Pancreas (tissue), 10 donors: ENCODE data around the gene ZNF287. TPM values are rescaled to one million over a fixed set of nuclear protein-coding genes. Genes with fewer than 3 reads are reported as not detected.

Experiments
- ATAC-seq, 4 donors: fragments of 200-7000 bp; cut with Tn5 transposase; one replicate each; pipeline versions ENCODE4 v1.8.0 to v1.9.1; 2020; ENCODE audit warnings: mild to moderate bottlenecking in 4 of 4, moderate library complexity in 4 of 4
- DNase-seq, 6 donors: peaks; one replicate each; pipeline ENCODE4 v3.0.0-alpha.2; 2020
- FAIRE-seq: peaks from 2 replicates; lab custom pipeline; 2012; peaks lifted over from hg19 to GRCh38; lab: Jason Lieb, UNC
- H3K27ac ChIP-seq, 4 donors: fragments of 200-600 bp; sonication (generic); 1 replicate in 3 of 4; 2 replicates in 1 of 4; pipeline versions ENCODE4 v1.5.0 to v1.8.0; 2020
- H3K27me3 ChIP-seq, 4 donors: fragments of 200-600 bp; one replicate each; pipeline ENCODE4 v1.8.0; 2021
- H3K36me3 ChIP-seq, 3 donors: fragments of 200-600 bp; sonication (generic) in 1 of 3; one replicate each; pipeline versions ENCODE4 v1.5.0 to v1.8.0; 2020 to 2021
- H3K4me1 ChIP-seq, 3 donors: fragments of 200-600 bp; one replicate each; pipeline ENCODE4 v1.8.0; 2021
- H3K4me3 ChIP-seq, 4 donors: fragments of 200-600 bp; sonication (generic) in 2 of 4; one replicate each; pipeline versions ENCODE4 v1.5.0 to v1.8.0; 2020 to 2021
- H3K9me3 ChIP-seq, 4 donors: fragments of 200-600 bp; one replicate each; pipeline ENCODE4 v1.8.0; 2021
- WGBS, 2 donors: extraction: QIAGEN DNeasy Blood & Tissue Kit; methylation state at CpG; one replicate each; pipeline ENCODE4 v1.1.7; 2013; 5-methylcytosine and 5-hydroxymethylcytosine counted together
- intact Hi-C, 3 donors: fragments of 100-400 bp; cut with DNase I; formaldehyde crosslinking; loops; one replicate each; pipeline versions ENCODE4 v1.11.1 to v1.14.2; 2022
- polyA plus RNA-seq, 2 donors: library from polyadenylated mRNA; stranded (reverse); fragments of 200-250 nt; gene quantifications; one replicate each; pipeline ENCODE4 v1.2.3, GENCODE V29; 2013
- total RNA-seq, 6 donors: library from RNA; stranded (reverse); fragmentation: NEBNext Ultra II Directional in 4 of 6; extraction: Animal tissue kit (Norgen Biotek cat#: 25700) in 4 of 6; gene quantifications; one replicate each; pipeline versions ENCODE4 v1.2.1 to v1.2.4, GENCODE V29; 2021 to 2023
- TF ChIP-seq, protein P1 (sequence below), 4 donors: fragments of 200-600 bp; sonication (generic) in 3 of 4; IDR thresholded peaks; one replicate each; pipeline versions ENCODE4 v1.5.0 to v1.8.0; 2021; ENCODE audit warnings: antibody characterized with exemption in 4 of 4
- donor health status: healthy with polysubstance abuse.
- donor health status: DM: no; HTN: no; CAD: no; lungs with moderate emphysema.
- donor health status: DM: no; HTN: no; CAD: no.
- donor health status: control.
- donor health status: control.
- donor health status: Bipolar disorder and iron deficiency.
- donor health status: DM: yes; HTN: yes; CAD: no.
- donor health status: DM: no; HTN: no; CAD: no.
- donor health status: DM: no; HTN: no; CAD: no.
- donor health status: DM: yes; HTN: yes; CAD: no.

ZNF287 gene
- total and polyA plus RNA-seq, 8 donors, result 1.8 to 4.8 (median 2.8) TPM

DNA sequence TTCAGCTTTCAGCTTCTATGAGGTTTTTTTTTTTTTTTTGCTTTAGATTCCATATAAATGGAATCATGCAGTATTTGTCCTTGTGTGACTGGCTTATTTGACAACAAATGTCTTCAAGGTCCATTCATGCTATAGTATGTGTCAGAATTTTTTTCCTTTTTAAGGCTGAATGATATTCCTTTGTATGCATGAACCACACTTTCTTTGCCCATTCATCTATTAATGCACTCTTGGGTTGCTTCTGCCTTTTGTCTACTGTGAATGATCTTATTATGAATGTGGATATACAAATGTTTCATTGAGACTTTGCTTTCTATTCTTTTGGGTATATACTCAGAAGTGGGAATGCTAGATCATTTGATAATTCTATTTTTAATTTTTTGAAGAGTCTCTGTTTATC is 50.0 kb downstream of the ZNF287 start:
- H3K4me3 ChIP-seq, result no peak overlapping the region
- intact Hi-C loops, result loop anchor here in 1 of 3 donors (5.0 kb wide), 1 partner anchor 62 kb away; no protein-coding TSS in a partner anchor

DNA sequence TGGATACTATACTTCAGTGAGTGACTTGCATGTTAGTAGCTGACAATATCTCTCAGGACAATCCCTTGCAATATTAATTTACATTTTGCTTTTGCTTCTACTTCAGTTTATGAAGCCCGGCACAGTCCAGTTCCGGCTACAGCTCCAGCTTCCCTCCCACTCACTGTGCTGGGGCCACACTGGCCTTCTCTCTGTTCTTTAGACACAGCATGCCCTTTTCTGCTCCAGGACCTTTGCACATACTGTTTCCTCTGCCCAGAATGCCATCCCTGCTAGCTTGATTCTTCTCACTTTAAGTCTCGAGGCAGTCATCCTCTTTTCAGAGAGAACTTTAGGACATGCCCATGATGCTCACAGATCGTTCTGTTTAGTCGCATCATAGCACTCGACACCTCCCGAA is 51.5 kb downstream of the ZNF287 start:
- intact Hi-C loops, result loop anchor here in 1 of 3 donors (5.0 kb wide), 1 partner anchor 60 kb away; no protein-coding TSS in a partner anchor
- TF ChIP-seq, protein P1, sequence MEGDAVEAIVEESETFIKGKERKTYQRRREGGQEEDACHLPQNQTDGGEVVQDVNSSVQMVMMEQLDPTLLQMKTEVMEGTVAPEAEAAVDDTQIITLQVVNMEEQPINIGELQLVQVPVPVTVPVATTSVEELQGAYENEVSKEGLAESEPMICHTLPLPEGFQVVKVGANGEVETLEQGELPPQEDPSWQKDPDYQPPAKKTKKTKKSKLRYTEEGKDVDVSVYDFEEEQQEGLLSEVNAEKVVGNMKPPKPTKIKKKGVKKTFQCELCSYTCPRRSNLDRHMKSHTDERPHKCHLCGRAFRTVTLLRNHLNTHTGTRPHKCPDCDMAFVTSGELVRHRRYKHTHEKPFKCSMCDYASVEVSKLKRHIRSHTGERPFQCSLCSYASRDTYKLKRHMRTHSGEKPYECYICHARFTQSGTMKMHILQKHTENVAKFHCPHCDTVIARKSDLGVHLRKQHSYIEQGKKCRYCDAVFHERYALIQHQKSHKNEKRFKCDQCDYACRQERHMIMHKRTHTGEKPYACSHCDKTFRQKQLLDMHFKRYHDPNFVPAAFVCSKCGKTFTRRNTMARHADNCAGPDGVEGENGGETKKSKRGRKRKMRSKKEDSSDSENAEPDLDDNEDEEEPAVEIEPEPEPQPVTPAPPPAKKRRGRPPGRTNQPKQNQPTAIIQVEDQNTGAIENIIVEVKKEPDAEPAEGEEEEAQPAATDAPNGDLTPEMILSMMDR (IDR thresholded peaks at IDR 0.05), result no peak
- Histone ChIP-seq H3K27me3 (no peaks in the 10 kb centered on the region), H3K4me1 (no peaks in the 10 kb centered on the region), H3K4me3 (no peak overlapping the region), H3K9me3 (no peaks in the 10 kb centered on the region), H3K36me3 (no peaks in the 10 kb centered on the region), H3K27ac (no peak overlapping the region)
- DNase-seq, result no peak
- no peak for ATAC-seq
- 82 to 90% methylated on average over 7 of the region's 7 CpGs for WGBS, 2 donors
- FAIRE-seq, result no peak

More for the DNA sequence above, 50.0 kb downstream of the ZNF287 start:
- ATAC-seq, result no peak
- no peak for FAIRE-seq
- no peaks in the 10 kb centered on the region for H3K36me3 ChIP-seq
- no peak overlapping the region for H3K27ac ChIP-seq
- no peaks in the 10 kb centered on the region for H3K4me1 ChIP-seq
- H3K27me3 ChIP-seq, result no peaks in the 10 kb centered on the region
- DNase-seq, result no peak
- H3K9me3 ChIP-seq, result no peaks in the 10 kb centered on the region
- TF ChIP-seq, protein P1 (IDR thresholded peaks at IDR 0.05), result no peak

DNA sequence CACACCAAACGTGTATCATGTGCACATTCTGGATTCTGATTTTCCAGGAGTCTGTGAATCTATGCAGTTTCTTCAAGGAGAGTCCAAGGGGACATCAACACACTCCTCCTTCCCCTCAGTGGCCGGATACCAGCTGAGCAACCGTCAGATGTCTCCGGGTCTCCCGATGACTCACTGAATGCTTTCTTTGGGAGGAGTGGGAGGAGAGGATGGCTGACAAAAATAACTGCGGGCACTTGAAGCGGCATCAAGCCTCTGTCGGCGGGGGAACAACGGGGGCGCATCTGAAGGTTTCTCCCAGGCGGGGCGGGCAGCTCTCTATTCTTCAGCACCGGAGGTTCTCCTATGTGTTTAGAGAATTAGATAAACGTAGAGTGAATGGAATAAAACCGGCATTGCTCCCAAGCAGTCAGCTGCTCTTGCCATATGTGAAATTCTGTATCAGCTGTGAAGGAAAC is 52.4 kb downstream of the ZNF287 start:
- DNase-seq (no peak), FAIRE-seq (no peak), ATAC-seq (peak in 1 of 4 donors; percentile 28)
- intact Hi-C loops, result loop anchor here in 1 of 3 donors (5.0 kb wide), 1 partner anchor 59 kb away; no protein-coding TSS in a partner anchor
- H3K9me3 ChIP-seq, result no peaks in the 10 kb centered on the region
- TF ChIP-seq, protein P1 (IDR thresholded peaks at IDR 0.05), result no peak
- no peaks in the 10 kb centered on the region for H3K36me3 ChIP-seq
- no peaks in the 10 kb centered on the region for H3K4me1 ChIP-seq
- H3K27me3 ChIP-seq, result no peaks in the 10 kb centered on the region
- no peak overlapping the region for H3K27ac ChIP-seq
- 16 to 24% methylated on average over 16 of the region's 16 CpGs for WGBS, 2 donors
- H3K4me3 ChIP-seq, result no peak overlapping the region

DNA sequence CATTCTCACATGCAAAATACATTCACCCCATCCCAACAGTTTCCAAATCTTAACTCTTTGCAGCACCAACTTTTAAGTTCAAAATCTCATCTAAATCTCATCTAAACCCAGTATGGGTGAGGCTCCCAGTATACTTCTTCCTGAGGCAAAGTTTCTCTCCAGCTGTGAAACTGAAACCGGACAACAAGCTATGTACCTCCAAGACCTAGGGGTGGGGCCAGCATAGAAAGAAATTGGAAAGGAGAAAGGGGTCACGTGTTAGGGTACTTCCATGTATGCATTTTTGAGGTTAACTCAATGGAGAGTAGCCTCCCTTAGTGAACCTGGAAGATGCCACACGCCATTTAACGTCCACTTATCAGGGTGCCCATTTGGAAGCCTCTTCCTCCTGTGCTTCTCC is 53.1 kb downstream of the ZNF287 start:
- Histone ChIP-seq H3K36me3 (no peaks in the 10 kb centered on the region), H3K27me3 (no peaks in the 10 kb centered on the region), H3K4me3 (no peak overlapping the region), H3K9me3 (no peaks in the 10 kb centered on the region), H3K4me1 (no peaks in the 10 kb centered on the region), H3K27ac (no peak overlapping the region)
- TF ChIP-seq, protein P1 (IDR thresholded peaks at IDR 0.05), result no peak
- ATAC-seq (no peak), FAIRE-seq (no peak), DNase-seq (no peak)
- 77 to 78% methylated on average over 4 of the region's 4 CpGs for WGBS, 2 donors
- intact Hi-C loops, result loop anchor here in 1 of 3 donors (5.0 kb wide), 1 partner anchor 59 kb away; no protein-coding TSS in a partner anchor

DNA sequence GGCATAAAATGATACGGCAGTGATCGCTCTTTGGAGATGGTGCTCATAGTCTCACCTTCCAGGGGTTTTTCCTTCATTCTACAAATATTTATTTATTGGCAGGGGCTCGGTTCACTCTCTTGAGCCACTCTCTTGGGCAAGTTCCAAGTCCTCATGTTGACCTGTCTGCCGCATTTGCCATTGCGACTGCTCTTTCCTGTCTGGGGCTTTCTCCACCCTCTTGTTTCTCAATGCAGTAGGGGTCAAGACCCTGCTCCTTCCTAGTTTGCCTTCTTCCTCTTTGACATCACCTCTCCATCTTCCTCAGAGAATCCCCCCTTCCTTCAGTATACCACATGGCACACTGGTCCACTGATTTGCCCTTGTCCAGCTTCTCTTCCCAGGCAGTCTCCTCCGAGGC is 55.1 kb downstream of the ZNF287 start:
- TF ChIP-seq, protein P1 (IDR thresholded peaks at IDR 0.05), result no peak
- FAIRE-seq, result no peak

More for the DNA sequence above, 55.1 kb downstream of the ZNF287 start:
- DNase-seq, result no peak
- intact Hi-C loops, result no loop called here
- Histone ChIP-seq H3K4me3 (no peak overlapping the region), H3K27ac (no peak overlapping the region), H3K4me1 (no peaks in the 10 kb centered on the region), H3K9me3 (no peaks in the 10 kb centered on the region), H3K27me3 (no peaks in the 10 kb centered on the region), H3K36me3 (no peaks in the 10 kb centered on the region)
- WGBS, 2 donors, result 75 to 76% methylated on average over 6 of the region's 6 CpGs
- ATAC-seq, result no peak
